DMS153 treated with DMSO at 0.1 percent for 48 hours (cell line): ENCODE data around the gene SOX18.

Experiments used
- DNase-seq: peaks from one replicate; lab custom pipeline; 2025; ENCODE audit not compliant: unreplicated experiment; lab: John Stamatoyannopoulos, UW

Gene SOX18

DNA sequence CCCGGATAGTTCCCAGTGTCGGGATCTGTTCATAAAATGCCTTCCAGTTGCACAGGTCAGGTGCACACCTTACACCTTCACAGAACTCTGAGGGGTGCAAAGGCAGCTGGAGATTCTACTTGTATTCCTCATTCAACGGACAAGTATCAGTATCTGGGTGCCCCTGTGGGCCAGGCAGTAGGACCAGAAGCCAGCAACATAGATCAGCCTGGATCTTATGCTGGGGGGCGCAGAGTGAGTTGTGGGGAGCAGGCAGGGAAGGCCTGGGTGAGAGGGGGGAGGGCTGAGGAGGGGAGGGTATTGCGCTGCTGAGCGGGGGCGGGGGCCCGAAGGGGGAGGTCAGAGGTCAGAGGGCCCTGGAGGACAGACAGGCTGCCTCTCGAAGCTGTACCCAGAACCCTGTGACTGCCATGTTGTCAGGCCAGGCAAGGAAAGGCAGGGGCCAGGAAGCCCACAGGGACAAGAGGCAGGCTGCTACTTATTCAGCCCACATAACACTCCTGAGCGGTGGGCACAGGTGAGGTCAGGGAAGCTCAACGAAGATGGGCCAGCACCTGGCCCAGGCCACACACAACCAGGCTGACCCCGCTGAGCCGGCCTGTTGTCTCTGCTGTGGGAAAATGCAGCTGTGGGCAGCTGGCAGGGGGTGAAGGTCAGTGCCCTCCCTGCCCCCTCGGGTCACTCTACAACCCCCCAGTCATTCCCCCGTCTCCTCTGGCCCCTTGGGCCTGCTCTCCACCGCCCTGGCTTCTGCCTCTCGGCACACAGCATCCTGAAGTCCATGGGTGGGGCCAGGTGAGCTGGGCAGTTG is 31.6 kb upstream of the SOX18 start:
- DNase-seq, result no peak

DNA sequence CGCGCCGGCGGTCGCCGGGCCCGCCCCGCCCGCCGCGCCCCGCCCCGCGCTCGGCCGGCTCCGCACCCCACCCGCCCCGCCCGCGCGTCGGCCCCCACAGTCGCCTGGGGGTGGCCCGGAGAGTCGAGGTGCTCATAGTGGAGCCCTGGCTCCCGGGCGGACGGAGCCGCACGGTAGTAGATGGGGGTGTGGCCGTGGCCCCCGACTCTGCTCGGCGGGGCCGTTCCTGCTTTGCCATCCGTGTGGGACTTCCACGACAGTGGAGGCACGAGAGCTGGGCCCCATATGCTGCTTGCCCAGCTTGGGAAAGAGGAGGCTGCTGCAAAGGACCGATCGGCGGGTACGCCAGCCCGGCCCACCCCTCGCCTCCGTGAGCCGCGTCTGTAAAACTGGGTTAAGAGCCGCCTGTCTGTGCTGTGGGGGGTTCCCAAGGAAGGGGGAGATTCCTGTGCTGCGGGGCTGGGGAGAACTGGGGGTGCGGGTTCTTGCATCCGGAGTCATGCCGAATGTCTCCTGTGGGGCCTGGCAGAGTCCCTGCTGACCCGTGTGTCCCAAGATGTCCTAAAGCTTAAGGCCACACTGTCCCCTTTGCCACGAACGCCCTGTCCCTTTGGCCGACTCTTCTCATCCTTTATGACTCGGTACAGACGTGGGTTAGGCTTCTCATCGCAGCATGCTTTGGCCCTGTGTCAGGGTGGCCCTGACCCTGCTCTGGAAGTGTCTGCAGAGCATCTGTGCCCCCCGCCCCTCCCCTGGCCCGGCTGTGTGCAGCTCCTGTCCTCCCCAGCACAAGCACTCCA is 30.8 kb upstream of the SOX18 start, which contains the start of gene OPRL1:
Gene OPRL1, plus strand, starts transcription at position 70 of the 800 bp plus-strand sequence. CDS start 12,639 bp downstream, outside the sequence.
- no peak for DNase-seq

DNA sequence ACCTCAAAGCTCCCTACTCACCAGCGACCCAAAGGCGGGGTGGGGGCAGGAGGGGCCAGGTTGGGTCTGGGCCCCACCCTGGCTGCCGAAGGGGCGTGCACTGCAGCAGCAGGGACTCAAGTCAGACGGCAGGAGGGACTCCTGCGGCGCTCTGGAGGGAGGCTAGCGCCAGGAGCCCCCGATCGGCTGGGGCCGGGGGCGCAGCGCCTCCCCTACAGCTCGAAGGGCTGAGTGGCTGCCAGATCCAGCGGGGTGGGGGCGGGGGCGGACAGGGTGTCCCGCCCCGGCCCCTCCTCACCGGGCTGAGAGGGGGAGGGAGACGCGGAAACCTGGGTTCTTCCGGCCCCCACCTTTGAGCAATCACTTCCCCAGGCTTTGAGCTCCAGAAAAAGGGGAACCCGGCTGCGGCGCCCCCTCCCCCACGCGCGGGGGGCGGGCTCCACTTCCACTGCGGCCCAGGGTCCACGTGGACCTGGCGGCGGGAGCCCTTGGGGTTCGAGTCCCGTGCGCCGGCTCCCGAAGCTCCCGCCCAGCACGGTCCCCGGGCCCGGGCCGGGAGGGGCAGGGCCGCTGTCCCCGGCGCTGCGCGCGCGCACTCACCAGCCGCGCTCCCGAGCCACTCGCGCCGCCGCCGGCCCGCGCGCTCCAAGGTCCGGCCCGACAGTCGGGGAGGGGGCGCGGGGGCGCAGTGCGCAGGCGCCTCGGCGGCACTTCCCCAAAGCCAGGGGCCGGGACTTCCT is 30.0 kb upstream of the SOX18 start, which contains the start of gene RGS19:
Gene RGS19, minus strand, starts transcription at position 246 of the 740 bp plus-strand sequence. CDS start 2,632 bp downstream, outside the sequence.
- DNase-seq, result peak; percentile 7

DNA sequence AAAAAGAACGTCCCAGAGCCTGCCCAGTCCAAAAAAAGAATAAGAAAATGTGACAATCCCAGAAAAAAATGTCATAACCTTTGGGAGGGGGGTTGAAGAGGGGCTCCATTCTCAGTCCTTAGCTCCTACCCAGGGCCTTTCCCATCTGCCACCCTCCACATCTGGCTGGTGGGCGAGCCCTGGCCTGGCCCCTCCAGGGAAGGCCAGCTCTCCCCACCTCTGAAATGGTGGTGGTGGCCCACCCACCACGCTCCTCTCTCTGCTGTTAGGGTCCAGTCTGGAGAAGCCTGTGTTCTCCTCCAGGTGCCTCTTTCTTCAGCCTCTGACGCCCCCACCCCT is 29.5 kb upstream of the SOX18 start:
- DNase-seq, result no peak

DNA sequence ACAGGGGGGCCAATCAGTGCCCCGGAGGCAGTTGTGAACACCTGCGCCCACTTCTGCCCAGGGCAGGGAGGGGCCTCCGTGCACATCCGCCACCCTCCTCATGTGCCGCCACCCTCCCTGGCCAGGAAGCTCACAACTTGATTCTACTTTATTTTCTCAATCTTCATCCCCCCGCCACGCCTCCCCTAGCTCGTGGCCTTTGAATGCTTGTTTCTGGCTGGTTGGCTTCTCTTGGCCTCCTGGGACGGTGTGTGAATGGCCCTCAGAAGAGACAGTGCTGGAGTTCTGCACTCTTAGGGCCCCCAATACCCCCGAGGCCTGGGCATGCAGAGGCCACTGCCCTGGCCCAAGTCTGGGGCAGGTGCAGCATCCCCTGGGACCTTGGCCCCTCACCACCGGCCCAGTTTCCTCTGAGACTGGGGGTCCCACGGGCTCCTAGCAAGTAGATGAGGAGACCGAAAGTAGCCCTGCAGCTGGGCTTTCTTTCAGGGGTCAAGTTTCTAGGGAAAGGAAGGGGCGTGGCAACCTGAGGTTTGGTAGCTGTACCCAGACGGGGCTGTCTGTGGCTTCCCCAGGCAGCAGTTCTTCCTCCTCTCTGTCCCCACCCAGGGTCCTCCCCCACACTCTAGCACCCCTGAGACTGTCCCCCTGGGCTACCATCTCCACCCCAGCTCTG is 28.6 kb upstream of the SOX18 start:
- no peak for DNase-seq

DNA sequence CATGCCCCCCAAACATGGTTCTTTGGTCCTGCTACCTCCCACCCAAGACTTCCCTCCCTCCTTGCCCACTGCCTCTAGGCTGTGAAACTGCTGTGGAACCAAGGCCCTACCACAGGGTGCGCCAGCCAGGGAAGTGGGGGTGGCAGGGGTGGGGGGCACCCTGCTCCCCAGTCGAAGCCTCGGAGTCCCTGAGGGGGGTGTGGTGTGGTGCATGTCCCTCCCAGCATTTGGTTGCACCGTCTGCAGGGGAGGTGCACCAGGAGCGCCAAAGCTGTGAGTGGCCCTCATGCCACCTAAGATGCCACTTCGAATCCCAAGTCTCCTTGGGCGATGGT is 28.1 kb upstream of the SOX18 start:
- DNase-seq, result no peak

DNA sequence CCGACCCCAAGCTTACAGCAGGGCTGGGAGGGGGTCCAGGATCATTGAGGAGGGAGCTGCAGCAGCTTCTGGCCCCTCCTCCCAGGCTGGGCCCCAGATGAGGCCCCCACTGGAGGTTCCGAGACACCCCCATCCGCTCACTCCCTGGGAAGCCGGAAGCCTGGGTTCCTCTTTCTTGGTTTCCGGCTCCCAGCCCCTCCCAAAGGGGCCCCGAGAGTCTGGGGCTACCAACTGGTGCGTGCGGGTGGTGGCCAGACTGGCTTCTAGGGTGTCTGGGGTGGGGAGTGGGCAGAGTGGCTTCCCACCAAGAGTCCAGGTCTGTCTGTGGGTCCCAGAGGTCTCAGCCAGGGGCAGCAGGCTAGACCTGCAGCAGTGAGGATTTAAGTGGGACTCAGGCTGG is 27.7 kb upstream of the SOX18 start:
- DNase-seq, result no peak

DNA sequence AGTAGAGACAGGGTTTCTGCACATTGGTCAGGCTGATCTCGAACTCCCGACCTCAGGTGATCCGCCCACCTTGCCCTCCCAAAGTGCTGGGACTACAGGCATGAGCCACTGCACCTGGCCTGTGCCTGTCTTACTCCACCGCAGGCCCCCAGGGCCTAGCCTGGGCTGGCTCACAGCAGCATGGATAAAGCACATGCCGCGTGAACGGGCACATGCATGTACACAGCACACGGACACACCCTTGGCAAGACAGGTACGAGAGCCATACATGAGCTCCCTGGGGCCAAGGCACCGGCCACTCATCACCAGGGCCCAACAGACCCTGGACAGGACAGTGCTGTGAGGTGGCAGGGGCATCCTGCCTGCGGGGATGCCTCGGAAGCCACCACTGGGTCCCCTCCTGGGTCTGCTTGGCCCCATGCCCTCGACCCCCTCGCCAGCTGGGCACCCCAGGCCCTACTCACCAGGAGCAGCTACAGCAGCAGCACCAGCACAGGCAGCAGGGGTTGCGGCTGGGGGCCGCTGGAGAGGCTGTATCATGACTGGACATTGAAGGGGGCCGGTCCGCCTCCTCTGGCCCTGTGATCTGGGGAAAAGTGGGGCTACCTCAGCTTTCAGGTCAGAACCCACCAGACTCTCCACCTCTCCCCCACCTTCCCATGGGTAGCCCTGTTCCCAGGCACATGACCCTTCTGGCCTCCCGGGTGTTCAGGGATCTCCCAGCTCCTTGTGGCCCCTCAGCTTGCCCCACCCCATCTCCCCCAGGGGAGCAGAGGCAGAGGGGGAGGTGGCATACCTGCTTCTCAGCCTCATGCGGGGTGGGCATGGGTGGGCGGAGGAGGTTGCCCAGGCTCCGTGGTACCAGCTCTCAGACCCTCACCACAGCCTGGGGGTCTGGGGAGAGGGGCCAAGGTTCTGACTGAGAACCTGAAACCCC is 26.9 kb upstream of the SOX18 start:
- no peak for DNase-seq

DNA sequence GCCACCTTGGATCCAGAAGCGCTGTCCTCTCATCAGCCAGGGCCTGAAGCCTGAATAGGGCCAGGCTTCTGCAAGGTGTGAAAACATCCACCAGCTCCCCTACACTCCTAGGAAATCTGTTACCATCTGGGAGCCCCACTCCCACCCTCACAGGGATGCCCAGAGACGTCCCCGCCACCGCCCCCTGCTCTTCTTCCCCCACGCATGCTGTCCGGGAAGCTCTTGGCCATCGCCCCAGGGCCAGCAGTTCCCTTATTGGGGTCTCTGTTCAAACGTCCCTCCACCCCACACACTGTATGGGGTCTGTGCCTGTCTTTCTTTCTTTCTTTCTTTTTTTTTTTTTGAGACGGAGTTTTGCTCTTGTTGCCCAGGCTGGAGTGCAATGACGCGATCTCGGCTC is 26.1 kb upstream of the SOX18 start:
- no peak for DNase-seq

DNA sequence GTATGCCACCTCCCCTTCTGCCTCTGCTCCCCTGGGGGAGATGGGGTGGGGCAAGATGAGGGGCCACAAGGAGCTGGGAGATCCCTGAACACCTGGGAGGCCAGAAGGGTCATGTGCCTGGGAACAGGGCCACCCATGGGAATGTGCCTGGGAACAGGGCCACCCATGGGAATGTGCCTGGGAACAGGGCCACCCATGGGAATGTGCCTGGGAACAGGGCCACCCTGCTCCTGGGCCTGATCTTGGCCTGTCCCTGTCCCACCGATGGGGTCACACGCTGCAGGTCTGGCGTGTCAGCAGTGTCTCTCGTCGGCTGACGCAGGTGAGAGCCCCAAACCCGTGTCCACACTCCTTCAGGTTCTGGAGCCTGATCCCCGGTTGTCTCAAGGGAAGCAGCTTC is 25.5 kb upstream of the SOX18 start:
- DNase-seq, result no peak

DNA sequence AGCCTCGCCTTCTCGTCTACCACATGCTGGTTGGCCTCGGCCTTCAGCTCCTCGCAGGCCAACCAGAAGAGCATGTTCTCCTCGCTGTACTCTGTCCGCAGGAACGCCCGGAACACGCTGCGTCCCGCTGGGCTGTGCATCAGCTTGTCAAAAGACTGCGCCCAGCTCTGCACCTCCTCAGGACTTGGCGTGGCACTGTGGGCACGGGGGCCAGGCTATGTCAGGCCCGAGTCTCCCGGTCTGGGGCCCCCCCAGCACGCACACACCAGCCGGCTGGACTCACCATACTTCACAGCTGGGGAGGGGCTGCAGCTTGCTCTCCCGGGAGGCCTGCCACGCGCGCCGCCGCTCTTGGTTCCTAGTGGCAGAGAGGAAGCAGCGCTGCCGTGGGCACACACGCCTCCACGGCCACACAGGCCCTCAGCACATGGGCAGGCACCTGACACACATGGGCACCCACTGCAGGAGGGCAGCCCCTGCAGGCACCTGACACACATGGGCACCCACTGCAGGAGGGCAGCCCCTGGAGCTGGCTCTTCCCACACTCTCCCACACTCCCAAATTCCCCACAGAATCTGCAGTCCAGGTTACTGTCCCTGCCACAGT is 24.8 kb upstream of the SOX18 start:
- no peak for DNase-seq

DNA sequence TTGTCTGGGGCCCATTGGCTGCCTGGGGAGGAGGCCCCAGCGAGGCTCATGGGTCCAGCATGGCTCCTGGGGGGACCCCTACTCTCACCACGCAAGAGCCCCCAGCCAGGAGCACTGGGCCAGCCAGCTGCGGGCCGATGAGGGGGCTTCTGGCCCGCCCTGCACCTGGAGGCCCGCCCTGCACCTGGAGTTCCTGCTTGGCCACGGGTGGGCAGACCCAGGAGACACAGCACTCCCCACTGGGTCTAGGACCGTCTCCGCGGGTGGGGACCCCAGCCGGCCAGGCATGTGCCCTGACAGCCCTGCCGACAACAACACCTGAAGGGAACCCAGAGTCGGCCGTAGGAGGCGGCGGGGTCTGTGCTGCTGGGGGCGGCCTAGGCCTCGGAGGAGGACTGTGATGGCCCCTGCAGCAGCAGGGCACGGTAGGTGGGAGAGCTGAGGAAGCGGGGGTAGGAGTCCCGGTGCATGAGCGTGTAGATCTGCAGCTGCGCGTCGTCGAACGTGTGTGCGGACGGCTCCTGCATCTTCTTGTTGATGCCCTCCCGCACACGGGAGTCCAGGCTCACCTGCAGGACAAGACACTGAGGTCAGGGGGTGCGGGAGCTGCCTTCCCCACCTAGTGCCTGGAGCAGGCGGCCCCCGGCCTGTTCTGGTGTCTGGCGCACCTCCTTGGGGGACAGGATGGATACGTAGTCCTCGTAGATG is 24.2 kb upstream of the SOX18 start:
- DNase-seq, result no peak

DNA sequence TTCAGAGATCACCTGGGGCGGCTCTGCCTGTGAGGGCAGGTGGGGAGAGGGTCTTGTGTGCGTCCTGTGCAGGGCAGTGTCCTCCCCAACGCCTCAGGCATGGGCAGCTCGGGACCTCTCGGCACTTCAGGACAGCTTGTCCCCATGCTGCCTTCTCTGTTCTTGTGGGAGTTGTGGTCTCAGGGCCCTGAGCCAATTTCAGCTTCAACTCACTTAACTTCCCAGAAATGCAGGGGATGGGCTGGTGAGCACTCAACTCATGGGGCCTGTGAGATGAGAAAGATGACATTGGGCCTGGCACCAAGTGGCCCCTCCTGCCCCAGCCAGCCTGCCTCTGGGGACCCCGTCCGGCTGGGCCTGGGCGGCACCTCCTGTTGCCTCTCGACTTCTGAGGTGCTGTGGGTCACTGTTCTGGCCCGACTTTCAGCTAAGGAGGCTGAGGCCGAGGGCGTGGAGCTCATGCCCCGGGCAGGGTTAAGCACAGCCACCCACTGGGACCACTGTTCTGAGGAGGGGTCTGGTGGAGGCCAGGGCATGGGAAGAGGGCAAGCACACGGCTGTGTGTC is 23.1 kb upstream of the SOX18 start:
- DNase-seq, result no peak

DNA sequence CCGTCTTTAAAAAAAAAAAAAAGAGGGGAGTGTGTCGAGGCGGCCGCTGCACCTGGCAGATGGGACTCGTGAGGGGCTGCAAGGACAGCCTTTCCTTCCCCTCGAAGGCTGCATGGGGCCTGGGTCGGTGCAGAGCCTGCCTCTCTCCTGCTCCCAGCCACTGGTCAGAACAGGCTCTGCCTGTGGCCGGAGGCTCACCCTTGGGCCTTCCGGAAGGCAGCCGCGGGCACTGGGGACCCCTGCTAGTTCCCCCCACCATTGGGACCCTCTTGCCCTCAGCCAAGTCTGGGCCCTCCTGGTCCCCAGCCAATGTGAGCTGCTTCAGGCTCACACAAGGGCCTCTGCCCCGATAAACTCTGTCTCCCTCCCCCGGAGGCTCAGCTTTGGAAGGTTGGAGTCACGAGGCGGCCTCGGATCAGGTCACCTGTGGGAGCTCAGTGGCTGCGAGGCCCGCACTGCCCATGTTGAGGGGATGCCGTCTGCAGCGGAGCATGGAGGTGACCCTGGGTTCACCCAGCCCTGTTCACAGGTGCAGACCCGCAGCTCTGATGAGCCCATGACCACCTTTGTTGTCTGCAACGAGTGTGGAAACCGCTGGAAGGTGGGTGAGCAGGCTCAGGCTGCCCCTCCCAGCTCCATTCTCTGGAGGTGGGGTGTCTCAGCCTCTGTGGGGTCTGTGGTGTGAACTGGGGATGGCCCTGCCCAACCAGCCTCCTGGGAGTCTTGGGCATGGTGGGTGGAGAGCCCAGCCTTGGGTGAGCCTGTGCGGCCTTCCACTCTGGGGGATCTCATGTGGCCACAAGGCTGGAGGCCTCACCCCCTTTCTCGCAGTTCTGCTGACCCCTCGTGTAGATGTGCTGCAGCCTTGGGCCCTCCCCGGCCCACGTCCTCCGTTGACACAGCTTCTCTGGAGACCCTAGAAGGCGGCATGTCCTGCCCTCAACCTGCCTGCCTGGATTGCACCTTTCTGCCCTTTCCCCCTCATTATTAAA is 22.2 kb upstream of the SOX18 start:
- DNase-seq, result no peak

DNA sequence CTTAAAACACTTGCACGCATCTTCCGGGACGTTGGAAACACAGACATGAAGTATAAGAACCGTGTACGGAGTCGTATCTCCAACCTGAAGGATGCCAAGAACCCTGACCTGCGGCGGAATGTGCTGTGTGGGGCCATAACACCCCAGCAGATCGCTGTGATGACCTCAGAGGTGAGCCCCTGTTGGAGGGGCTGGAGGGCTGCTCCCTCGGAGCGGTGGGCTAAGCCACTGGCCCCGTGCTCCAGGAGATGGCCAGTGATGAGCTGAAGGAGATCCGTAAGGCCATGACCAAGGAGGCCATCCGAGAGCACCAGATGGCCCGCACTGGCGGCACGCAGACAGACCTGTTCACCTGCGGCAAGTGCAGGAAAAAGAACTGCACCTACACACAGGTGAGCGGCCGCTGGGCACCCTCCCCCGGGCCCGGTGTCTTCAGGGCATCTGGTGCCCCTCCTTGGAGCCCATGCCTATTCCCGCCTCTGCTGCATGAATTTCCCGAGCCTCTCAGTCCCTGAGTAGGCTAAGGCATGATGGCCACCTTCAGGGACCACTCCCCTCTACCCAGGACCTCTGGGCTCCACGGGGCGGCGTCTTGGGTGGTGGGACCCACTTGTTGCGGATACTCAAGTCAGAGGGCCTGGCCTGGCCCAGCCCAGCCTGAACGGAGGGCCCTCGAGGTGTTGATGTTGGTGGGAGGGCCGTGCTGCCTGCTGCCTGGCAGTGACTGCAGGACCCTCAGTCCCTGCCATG is 21.0 kb upstream of the SOX18 start:
- no peak for DNase-seq

DNA sequence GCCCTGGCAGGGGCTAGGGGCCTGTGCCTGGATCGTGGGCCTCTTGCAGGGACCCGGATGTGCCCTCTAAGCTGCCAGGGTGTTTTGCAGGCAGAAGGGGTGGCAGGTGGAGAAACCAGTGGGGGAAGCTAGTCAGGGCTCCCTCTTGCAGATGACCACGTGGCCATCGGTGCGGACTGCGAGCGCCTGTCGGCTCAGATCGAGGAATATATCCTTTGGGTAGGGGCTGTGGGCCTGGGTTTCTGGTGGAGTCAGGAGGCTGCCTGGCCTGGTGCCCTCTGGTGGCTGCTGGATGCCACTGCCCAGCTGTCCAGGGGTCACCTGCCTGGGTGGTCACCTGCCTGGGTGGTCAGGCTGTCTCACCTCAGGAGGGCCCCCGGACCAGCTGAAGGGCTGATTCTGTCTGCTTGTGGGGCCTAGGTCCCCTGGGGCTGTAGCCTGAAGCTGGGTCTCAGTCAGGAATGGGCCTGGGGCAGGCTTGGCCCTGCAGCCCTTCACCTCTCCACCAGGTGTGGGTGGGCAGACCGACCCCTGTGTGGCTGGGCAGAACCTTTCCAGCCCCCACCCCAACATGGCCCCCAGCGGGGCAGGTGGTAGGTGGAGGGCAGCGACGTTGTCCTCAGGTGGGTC is 20.3 kb upstream of the SOX18 start:
- DNase-seq, result no peak
